NCI-H1436 treated with DMSO at 0.1 percent for 48 hours (cell line): ENCODE measurements around the gene PAK5.

Experiments
- DNase-seq: peaks from one replicate; lab custom pipeline; 2025; lab: John Stamatoyannopoulos, UW

PAK5 gene

GRCh38 chr20:9493803-9494202, 345.1 kb downstream of the PAK5 start:
- DNase-seq, result no peak

GRCh38 chr20:9492067-9492466, 346.8 kb downstream of the PAK5 start:
- no peak for DNase-seq

- DNase-seq, result no peak
These were observed 347.6 kb downstream of the PAK5 start for GRCh38 chr20:9491324-9491723.

GRCh38 chr20:9490631-9491030, 348.2 kb downstream of the PAK5 start:
- DNase-seq, result no peak

GRCh38 chr20:9490161-9490560, 348.7 kb downstream of the PAK5 start:
- DNase-seq, result no peak

GRCh38 chr20:9488063-9488462, 350.8 kb downstream of the PAK5 start:
- no peak for DNase-seq
